Smooth muscle cell (in vitro differentiated cells): ENCODE results near the gene ZNF205. TPM values are rescaled to one million over a fixed set of nuclear protein-coding genes. Genes with fewer than 3 reads are reported as not detected.

Experiments used
- DNase-seq: peaks from one replicate; lab custom pipeline; 2025; ENCODE audit not compliant: unreplicated experiment; lab: John Stamatoyannopoulos, UW
- H2AFZ ChIP-seq: fragments of 200-600 bp; sonication (generic); 2 replicates; pipeline ENCODE4 v1.6.0; 2016; ENCODE audit warnings: antibody characterized with exemption, low read depth, mild to moderate bottlenecking
- H3F3A ChIP-seq: fragments of 200-600 bp; sonication (generic); 2 replicates; pipeline ENCODE4 v1.6.0; 2017; ENCODE audit warnings: antibody characterized with exemption, low read depth
- H3K27ac ChIP-seq: fragments of 200-600 bp; sonication (generic); 2 replicates; pipeline ENCODE4 v1.5.1; 2016; ENCODE audit warnings: low read depth, mild to moderate bottlenecking
- H3K27me3 ChIP-seq: fragments of 200-600 bp; sonication (generic); 2 replicates; pipeline ENCODE4 v1.6.1; 2016; ENCODE audit warnings: low read depth, mild to moderate bottlenecking
- H3K36me3 ChIP-seq: fragments of 200-600 bp; sonication (generic); 2 replicates; pipeline ENCODE4 v1.5.1; 2016; ENCODE audit warnings: low read depth
- H3K4me1 ChIP-seq: fragments of 200-600 bp; sonication (generic); 2 replicates; pipeline ENCODE4 v1.5.1; 2016; ENCODE audit warnings: low read depth
- H3K4me2 ChIP-seq: fragments of 200-600 bp; sonication (generic); 2 replicates; pipeline ENCODE4 v1.6.0; 2016; ENCODE audit warnings: mild to moderate bottlenecking
- H3K4me3 ChIP-seq: fragments of 200-600 bp; sonication (generic); 2 replicates; pipeline ENCODE4 v1.5.1; 2016; ENCODE audit warnings: mild to moderate bottlenecking
- H3K79me2 ChIP-seq: fragments of 200-600 bp; sonication (generic); 2 replicates; pipeline ENCODE4 v1.6.0; 2016; ENCODE audit warnings: low read depth, mild to moderate bottlenecking
- H3K9ac ChIP-seq: fragments of 200-600 bp; sonication (generic); 2 replicates; pipeline ENCODE4 v1.6.0; 2016; ENCODE audit warnings: low read depth
- H3K9me3 ChIP-seq: fragments of 200-600 bp; sonication (generic); replicated peaks from 2 replicates; pipeline ENCODE4 v1.5.1; 2016; ENCODE audit warnings: low read depth
- H4K20me1 ChIP-seq: fragments of 200-600 bp; sonication (generic); 2 replicates; pipeline ENCODE4 v1.6.0; 2016; ENCODE audit warnings: low read depth
- WGBS: methylation state at CpG from one replicate; pipeline ENCODE4 v1.1.7; 2016; ENCODE audit warnings: low lambda C conversion rate; 5-methylcytosine and 5-hydroxymethylcytosine counted together
- polyA plus RNA-seq: library from polyadenylated mRNA; unstranded; fragments of >200 nt; fragmentation: Nextera tagmentation; extraction: Ambion mirVana; gene quantifications from 2 replicates; pipeline ENCODE4 v1.2.1, GENCODE V29; 2016
- total RNA-seq: library from RNA; depleted of rRNA; stranded (reverse); fragments of >200 nt; gene quantifications from 2 replicates; pipeline ENCODE4 v1.2.3, GENCODE V29; 2014
- TF ChIP-seq, protein P1 (sequence below): fragments of 200-600 bp; sonication (generic); IDR thresholded peaks from 2 replicates; pipeline ENCODE4 v1.5.1; 2017; ENCODE audit warnings: borderline replicate concordance, mild to moderate bottlenecking, antibody characterized with exemption; ENCODE audit not compliant: insufficient read depth, poor library complexity, severe bottlenecking

The ZNF205 gene
- total and polyA plus RNA-seq, 2 experiments from 2014 or later, result 7.2 to 11.9 TPM

- H3K4me3 ChIP-seq, result no peak overlapping the region
- H3K9ac ChIP-seq, result no peak overlapping the region
- H3K79me2 ChIP-seq, result no peaks in the 10 kb centered on the region
- H3K27ac ChIP-seq, result no peak overlapping the region
- TF ChIP-seq, protein P1, sequence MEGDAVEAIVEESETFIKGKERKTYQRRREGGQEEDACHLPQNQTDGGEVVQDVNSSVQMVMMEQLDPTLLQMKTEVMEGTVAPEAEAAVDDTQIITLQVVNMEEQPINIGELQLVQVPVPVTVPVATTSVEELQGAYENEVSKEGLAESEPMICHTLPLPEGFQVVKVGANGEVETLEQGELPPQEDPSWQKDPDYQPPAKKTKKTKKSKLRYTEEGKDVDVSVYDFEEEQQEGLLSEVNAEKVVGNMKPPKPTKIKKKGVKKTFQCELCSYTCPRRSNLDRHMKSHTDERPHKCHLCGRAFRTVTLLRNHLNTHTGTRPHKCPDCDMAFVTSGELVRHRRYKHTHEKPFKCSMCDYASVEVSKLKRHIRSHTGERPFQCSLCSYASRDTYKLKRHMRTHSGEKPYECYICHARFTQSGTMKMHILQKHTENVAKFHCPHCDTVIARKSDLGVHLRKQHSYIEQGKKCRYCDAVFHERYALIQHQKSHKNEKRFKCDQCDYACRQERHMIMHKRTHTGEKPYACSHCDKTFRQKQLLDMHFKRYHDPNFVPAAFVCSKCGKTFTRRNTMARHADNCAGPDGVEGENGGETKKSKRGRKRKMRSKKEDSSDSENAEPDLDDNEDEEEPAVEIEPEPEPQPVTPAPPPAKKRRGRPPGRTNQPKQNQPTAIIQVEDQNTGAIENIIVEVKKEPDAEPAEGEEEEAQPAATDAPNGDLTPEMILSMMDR, result no peak
- no peaks in the 10 kb centered on the region for H4K20me1 ChIP-seq
- H3K4me2 ChIP-seq, result no peak overlapping the region
- 94% methylated on average over 18 of the region's 23 CpGs for WGBS
- H3K4me1 ChIP-seq, result no peaks in the 10 kb centered on the region
- H3F3A ChIP-seq, result no peaks in the 10 kb centered on the region
- no peaks in the 10 kb centered on the region for H3K36me3 ChIP-seq
- no peaks in the 10 kb centered on the region for H3K9me3 ChIP-seq
- DNase-seq, result no peak
- no peak overlapping the region for H2AFZ ChIP-seq
- no peaks in the 10 kb centered on the region for H3K27me3 ChIP-seq
Observed at GRCh38 chr16:3143598-3144320, 31.4 kb downstream of the ZNF205 start.

GRCh38 chr16:3144321-3144983 lies 32.1 kb downstream of the ZNF205 start:
- H3K9ac ChIP-seq, result no peak overlapping the region
- H3K27ac ChIP-seq, result no peak overlapping the region
- H3K36me3 ChIP-seq, result no peaks in the 10 kb centered on the region
- no peaks in the 10 kb centered on the region for H3K4me1 ChIP-seq
- H4K20me1 ChIP-seq, result no peaks in the 10 kb centered on the region
- H3K27me3 ChIP-seq, result no peaks in the 10 kb centered on the region
- no peak overlapping the region for H2AFZ ChIP-seq
- WGBS, result 88% methylated on average over 16 of the region's 18 CpGs
- TF ChIP-seq, protein P1, result no peak
- H3K79me2 ChIP-seq, result no peaks in the 10 kb centered on the region
- no peak overlapping the region for H3K4me3 ChIP-seq
- no peak for DNase-seq
- H3F3A ChIP-seq, result no peaks in the 10 kb centered on the region
- no peak overlapping the region for H3K4me2 ChIP-seq
- no peaks in the 10 kb centered on the region for H3K9me3 ChIP-seq

DNA sequence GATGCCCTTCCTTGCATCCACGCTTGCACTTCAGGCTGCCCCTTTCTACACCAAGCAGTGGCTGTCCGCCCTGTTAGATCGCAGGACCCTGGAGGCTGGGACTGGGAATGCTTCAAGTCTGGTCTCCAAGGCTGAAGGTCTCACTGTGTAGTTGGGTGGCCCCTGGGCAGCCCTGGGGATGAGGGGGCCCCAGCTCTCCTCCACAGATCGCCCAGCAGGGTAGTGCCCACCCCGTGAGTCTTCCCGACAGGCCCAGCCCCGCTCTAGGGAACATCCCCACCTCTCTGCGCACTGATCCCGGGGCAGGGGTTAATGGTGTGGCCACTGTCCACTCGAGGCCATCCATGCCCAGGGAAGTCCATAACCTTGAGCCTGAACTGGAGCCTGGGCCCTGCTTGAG lies 32.8 kb downstream of the ZNF205 start:
- H3K4me2 ChIP-seq, result no peak overlapping the region
- no peaks in the 10 kb centered on the region for H3F3A ChIP-seq
- H3K9me3 ChIP-seq, result no peaks in the 10 kb centered on the region
- H3K36me3 ChIP-seq, result no peaks in the 10 kb centered on the region
- 96% methylated on average over 10 of the region's 10 CpGs for WGBS
- H4K20me1 ChIP-seq, result no peaks in the 10 kb centered on the region
- TF ChIP-seq, protein P1, result no peak
- H3K4me1 ChIP-seq, result no peaks in the 10 kb centered on the region
- H3K27me3 ChIP-seq, result no peaks in the 10 kb centered on the region
- no peak overlapping the region for H2AFZ ChIP-seq
- DNase-seq, result no peak
- H3K79me2 ChIP-seq, result no peaks in the 10 kb centered on the region
- no peak overlapping the region for H3K9ac ChIP-seq
- H3K27ac ChIP-seq, result no peak overlapping the region
- H3K4me3 ChIP-seq, result no peak overlapping the region

DNA sequence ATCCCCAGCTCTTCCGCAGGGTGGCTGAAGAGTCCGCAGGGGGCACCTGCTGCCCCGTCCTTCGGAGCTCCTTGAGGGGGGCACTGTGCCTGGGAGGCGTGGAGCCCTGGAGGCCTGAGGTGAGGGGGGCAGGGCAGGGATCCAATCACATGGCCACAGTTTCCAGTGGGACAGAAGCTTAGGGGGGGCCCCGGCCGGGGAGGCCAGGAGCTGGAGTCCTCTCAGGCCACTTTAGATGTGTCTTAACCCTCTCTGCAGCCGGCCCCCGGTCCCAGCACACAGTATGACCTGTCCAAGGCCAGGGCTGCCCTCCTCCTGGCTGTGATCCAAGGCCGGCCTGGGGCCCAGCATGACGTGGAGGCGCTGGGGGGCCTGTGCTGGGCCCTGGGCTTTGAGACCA lies 33.3 kb downstream of the ZNF205 start:
- TF ChIP-seq, protein P1, result no peak
- Histone ChIP-seq H3F3A (no peaks in the 10 kb centered on the region), H3K4me3 (no peak overlapping the region), H3K36me3 (no peaks in the 10 kb centered on the region), H3K27ac (no peak overlapping the region), H3K4me1 (no peaks in the 10 kb centered on the region), H2AFZ (no peak overlapping the region), H3K9me3 (no peaks in the 10 kb centered on the region), H3K27me3 (no peaks in the 10 kb centered on the region), H4K20me1 (no peaks in the 10 kb centered on the region), H3K9ac (no peak overlapping the region), H3K4me2 (no peak overlapping the region), H3K79me2 (no peaks in the 10 kb centered on the region)
- DNase-seq, result no peak
- WGBS, result 94% methylated on average over 12 of the region's 12 CpGs
